ENCODE measurements around the gene MGAT2.
"Not testable (repeated sequence)": the region's sequence is repeated elsewhere in the genome, so short reads cannot be mapped to it uniquely, and the experiment has no call there.

Gene MGAT2

GRCh38 chr14:49620182-49621113 lies at the start of gene MGAT2, which contains the start of gene RPL36AL:
MGAT2 (plus strand) TSS chr14:49620799; CDS start chr14:49621269, 470 bp downstream.
RPL36AL (minus strand) TSS chr14:49620626; CDS start chr14:49619104, 1,522 bp downstream.
- DNase-seq (ENCODE audit: low spot score), result peak; percentile 93

GRCh38 chr14:49574038-49574437 lies 46.6 kb upstream of the MGAT2 start:
- no peak for DNase-seq (ENCODE audit: low spot score)

- DNase-seq (ENCODE audit: low spot score), result no peak
Measured at GRCh38 chr14:49578141-49578540, 42.5 kb upstream of the MGAT2 start.

GRCh38 chr14:49579841-49580240 lies 40.8 kb upstream of the MGAT2 start:
- DNase-seq (ENCODE audit: low spot score), result no peak

- DNase-seq (ENCODE audit: low spot score), result no peak
Measured at GRCh38 chr14:49581209-49582112, 39.1 kb upstream of the MGAT2 start.

GRCh38 chr14:49582113-49582977 lies 38.3 kb upstream of the MGAT2 start:
- DNase-seq (ENCODE audit: low spot score), result no peak

- DNase-seq (ENCODE audit: low spot score), result no peak
Measured at GRCh38 chr14:49583629-49584028, 37.0 kb upstream of the MGAT2 start.

GRCh38 chr14:49584058-49584457 lies 36.5 kb upstream of the MGAT2 start:
- DNase-seq (ENCODE audit: low spot score), result no peak

- not testable (repeated sequence) for DNase-seq (ENCODE audit: low spot score)
Measured at GRCh38 chr14:49584981-49585640, 35.5 kb upstream of the MGAT2 start.

- peak; percentile 97 for DNase-seq (ENCODE audit: low spot score)
Measured at GRCh38 chr14:49585803-49586672, 34.6 kb upstream of the MGAT2 start, which contains the start of gene RPS29. RPS29 (minus strand) TSS chr14:49586380; CDS start chr14:49586346, 34 bp downstream.

- peak; percentile 74 for DNase-seq (ENCODE audit: low spot score)
Measured at GRCh38 chr14:49586673-49587460, 33.7 kb upstream of the MGAT2 start.

- no peak for DNase-seq (ENCODE audit: low spot score)
Measured at GRCh38 chr14:49589387-49589786, 31.2 kb upstream of the MGAT2 start.

- no peak for DNase-seq (ENCODE audit: low spot score)
Measured at GRCh38 chr14:49593016-49593415, 27.6 kb upstream of the MGAT2 start.

GRCh38 chr14:49594347-49595091 lies 26.1 kb upstream of the MGAT2 start:
- DNase-seq (ENCODE audit: low spot score), result no peak

- no peak for DNase-seq (ENCODE audit: low spot score)
Measured at GRCh38 chr14:49598189-49598484, 22.5 kb upstream of the MGAT2 start.

- DNase-seq (ENCODE audit: low spot score), result peak; percentile 71
Measured at GRCh38 chr14:49598485-49599300, 21.9 kb upstream of the MGAT2 start, which contains the start of gene LRR1. LRR1 (plus strand) TSS chr14:49598940; CDS start chr14:49599021, 81 bp downstream.

GRCh38 chr14:49607583-49607982 lies 13.0 kb upstream of the MGAT2 start:
- DNase-seq (ENCODE audit: low spot score), result no peak

GRCh38 chr14:49612251-49612650 lies 8.3 kb upstream of the MGAT2 start:
- DNase-seq (ENCODE audit: low spot score), result no peak
